MM.1S (cell line): ENCODE measurements around the gene RRM1.

Experiments used
- DNase-seq: peaks from one replicate; pipeline ENCODE4 v3.0.0-alpha.2; 2015
- H2AFZ ChIP-seq: fragments of 300-600 bp; sonication (generic); 2 replicates; pipeline ENCODE4 v1.6.0; 2016; ENCODE audit warnings: antibody characterized with exemption, low read length
- H3F3A ChIP-seq: fragments of 300-600 bp; sonication (generic); 2 replicates; pipeline ENCODE4 v1.6.1; 2016; ENCODE audit warnings: mild to moderate bottlenecking, antibody characterized with exemption, low read length, moderate library complexity, mixed read lengths; ENCODE audit not compliant: insufficient read depth
- H3K27ac ChIP-seq: fragments of 300-600 bp; sonication (generic); 2 replicates; pipeline ENCODE4 v1.5.1; 2016; ENCODE audit warnings: mild to moderate bottlenecking, low read length
- H3K27me3 ChIP-seq: fragments of 300-600 bp; sonication (generic); replicated peaks from 2 replicates; pipeline ENCODE4 v1.6.0; 2016; ENCODE audit warnings: low read length; ENCODE audit not compliant: insufficient read depth
- H3K36me3 ChIP-seq: fragments of 300-600 bp; sonication (generic); replicated peaks from 2 replicates; pipeline ENCODE4 v1.6.1; 2016; ENCODE audit warnings: mild to moderate bottlenecking, low read length, mixed read lengths; ENCODE audit not compliant: insufficient read depth
- H3K4me1 ChIP-seq: fragments of 300-600 bp; sonication (generic); 2 replicates; pipeline ENCODE4 v1.6.1; 2016; ENCODE audit warnings: low read length, mixed read lengths
- H3K4me2 ChIP-seq: fragments of 300-600 bp; sonication (generic); 2 replicates; pipeline ENCODE4 v1.6.0; 2016; ENCODE audit warnings: low read depth, low read length
- H3K4me3 ChIP-seq: fragments of 300-600 bp; sonication (generic); 2 replicates; pipeline ENCODE4 v1.5.1; 2016; ENCODE audit warnings: low read length, mixed read lengths
- H3K79me2 ChIP-seq: fragments of 300-600 bp; sonication (generic); 2 replicates; pipeline ENCODE4 v1.6.1; 2016; ENCODE audit warnings: mixed run types, low read length, mixed read lengths
- H3K9ac ChIP-seq: fragments of 300-600 bp; sonication (generic); 2 replicates; pipeline ENCODE4 v1.6.1; 2016; ENCODE audit warnings: low read length, mixed read lengths
- H3K9me2 ChIP-seq: fragments of 300-600 bp; sonication (generic); replicated peaks from 2 replicates; pipeline ENCODE4 v1.6.1; 2016; ENCODE audit warnings: mild to moderate bottlenecking, low read length, mixed read lengths; ENCODE audit not compliant: insufficient read depth
- H3K9me3 ChIP-seq: fragments of 300-600 bp; sonication (generic); replicated peaks from 2 replicates; pipeline ENCODE4 v1.6.1; 2016; ENCODE audit warnings: mild to moderate bottlenecking, low read length, mixed read lengths; ENCODE audit not compliant: insufficient read depth
- H4K20me1 ChIP-seq: fragments of 300-600 bp; sonication (generic); 2 replicates; pipeline ENCODE4 v1.6.1; 2016; ENCODE audit warnings: mild to moderate bottlenecking, low read length, moderate library complexity, mixed read lengths; ENCODE audit not compliant: insufficient read depth
- CTCF ChIP-seq: fragments of 300-600 bp; sonication (generic); IDR thresholded peaks from 2 replicates; pipeline ENCODE4 v1.5.1; 2016; ENCODE audit warnings: antibody characterized with exemption, low read length, mixed read lengths
- EZH2 ChIP-seq: fragments of 300-600 bp; sonication (generic); optimal IDR thresholded peaks from 2 replicates; pipeline ENCODE3; 2017; ENCODE audit warnings: low read depth, mild to moderate bottlenecking, antibody characterized with exemption, low read length, mixed read lengths
- EZH2phosphoT487 ChIP-seq: fragments of 300-600 bp; sonication (generic); IDR thresholded peaks from 2 replicates; pipeline ENCODE4 v1.6.1; 2018; ENCODE audit warnings: antibody characterized with exemption, low read length

Gene RRM1

GRCh38 chr11:4085575-4085974 is 9.0 kb upstream of the RRM1 start:
- Histone ChIP-seq H3K27me3 (no peaks in the 10 kb centered on the region), H2AFZ (no peak overlapping the region), H3K79me2 (no peaks in the 10 kb centered on the region), H3K4me1 (no peaks in the 10 kb centered on the region), H3K36me3 (0 out of 2 replicates have a peak, but pooled peaks cover 4% of the 10 kb centered on the region), H3K9ac (no peak overlapping the region), H3K9me2 (no peaks in the 10 kb centered on the region), H3K4me2 (no peak overlapping the region), H3K4me3 (no peak overlapping the region), H4K20me1 (no peaks in the 10 kb centered on the region), H3K27ac (no peak overlapping the region), H3K9me3 (no peaks in the 10 kb centered on the region), H3F3A (no peaks in the 10 kb centered on the region)
- TF ChIP-seq CTCF: no peak
- TF ChIP-seq EZH2phosphoT487: no peak
- TF ChIP-seq EZH2: no peak
- DNase-seq: no peak

- no peak for DNase-seq
- Histone ChIP-seq H3K4me3 (no peak overlapping the region), H3K27me3 (no peaks in the 10 kb centered on the region), H3K4me1 (peaks cover 9% of the 10 kb centered on the region), H3K9me2 (no peaks in the 10 kb centered on the region), H4K20me1 (no peaks in the 10 kb centered on the region), H3K4me2 (no peak overlapping the region), H3K9ac (no peak overlapping the region), H2AFZ (no peak overlapping the region), H3K36me3 (0 out of 2 replicates have a peak, but pooled peaks cover 4% of the 10 kb centered on the region), H3K9me3 (no peaks in the 10 kb centered on the region), H3K79me2 (no peaks in the 10 kb centered on the region), H3K27ac (no peak overlapping the region), H3F3A (peaks cover 1% of the 10 kb centered on the region; the same call in 1 of the 2 replicates)
- no peak for TF ChIP-seq EZH2phosphoT487
- TF ChIP-seq EZH2: no peak
- TF ChIP-seq CTCF: no peak
These were observed 7.8 kb upstream of the RRM1 start for GRCh38 chr11:4086575-4087353.

GRCh38 chr11:4087551-4087950 is 7.0 kb upstream of the RRM1 start:
- Histone ChIP-seq H3K27me3 (no peaks in the 10 kb centered on the region), H3K9me2 (no peaks in the 10 kb centered on the region), H3K4me2 (no peak overlapping the region), H3K9me3 (no peaks in the 10 kb centered on the region), H3K4me1 (peaks cover 17% of the 10 kb centered on the region), H4K20me1 (no peaks in the 10 kb centered on the region), H2AFZ (no peak overlapping the region), H3F3A (peaks cover 9% of the 10 kb centered on the region; the same call in 1 of the 2 replicates), H3K9ac (no peak overlapping the region), H3K4me3 (no peak overlapping the region), H3K79me2 (no peaks in the 10 kb centered on the region), H3K36me3 (0 out of 2 replicates have a peak, but pooled peaks cover 4% of the 10 kb centered on the region), H3K27ac (no peak overlapping the region)
- no peak for DNase-seq
- TF ChIP-seq EZH2phosphoT487 (no peak), CTCF (no peak), EZH2 (no peak)
